A673 (cell line): ENCODE data around the gene OTOGL. TPM values are rescaled to one million over a fixed set of nuclear protein-coding genes. Genes with fewer than 3 reads are reported as not detected.

Source experiments
- BruUV-seq: library from RNA; stranded (reverse); fragments of 400-500 nt; replicated peaks from 2 replicates; lab custom pipeline; 2021; lab: Mats Ljungman, UMichigan
- CTCF ChIA-PET: fragments of 300-600 bp; sonication (Branson Sonifier 250); formaldehyde crosslinking; loops from one replicate; lab custom pipeline; 2022; ENCODE audit warnings: antibody characterized with exemption; lab: Charles Lee
- POLR2A ChIA-PET: fragments of 300-600 bp; sonication (Branson Sonifier 250); formaldehyde crosslinking; loops from one replicate; lab custom pipeline; 2022; ENCODE audit warnings: antibody characterized with exemption; ENCODE audit not compliant: low non-redundant PET; lab: Charles Lee
- DNase-seq: peaks from one replicate; pipeline ENCODE4 v3.0.0-alpha.2; 2015; ENCODE audit warnings: low spot score
- H3K27ac ChIP-seq: fragments of 200-600 bp; sonication (generic); 2 replicates; pipeline ENCODE4 v1.5.1; 2016; ENCODE audit warnings: mixed run types, low read depth, mild to moderate bottlenecking, mixed read lengths, antibody characterized with exemption, low read length; ENCODE audit not compliant: poor library complexity, severe bottlenecking
- H3K27me3 ChIP-seq: fragments of 200-600 bp; sonication (generic); replicated peaks from 2 replicates; pipeline ENCODE4 v1.6.1; 2017; ENCODE audit warnings: mixed run types, low read depth, mild to moderate bottlenecking, mixed read lengths, antibody characterized with exemption, low read length; ENCODE audit not compliant: insufficient read depth, poor library complexity
- H3K36me3 ChIP-seq: fragments of 200-600 bp; sonication (generic); 2 replicates; pipeline ENCODE4 v1.6.1; 2016; ENCODE audit warnings: mixed run types, mild to moderate bottlenecking, mixed read lengths, antibody characterized with exemption, low read length; ENCODE audit not compliant: insufficient read depth, poor library complexity, severe bottlenecking
- H3K4me1 ChIP-seq: fragments of 200-600 bp; sonication (generic); 2 replicates; pipeline ENCODE4 v1.6.1; 2017; ENCODE audit warnings: mixed run types, mild to moderate bottlenecking, mixed read lengths, antibody characterized with exemption, low read length; ENCODE audit not compliant: insufficient read depth, poor library complexity, severe bottlenecking
- H3K4me3 ChIP-seq: fragments of 200-600 bp; sonication (generic); 2 replicates; pipeline ENCODE4 v1.5.1; 2016; ENCODE audit warnings: low read depth, mixed run types, mild to moderate bottlenecking, mixed read lengths, low read length; ENCODE audit not compliant: poor library complexity, severe bottlenecking
- H3K9me3 ChIP-seq: fragments of 200-600 bp; sonication (generic); 2 replicates; pipeline ENCODE4 v1.6.1; 2016; ENCODE audit warnings: mixed run types, low read depth, mild to moderate bottlenecking, mixed read lengths, antibody characterized with exemption, low read length; ENCODE audit not compliant: poor library complexity, severe bottlenecking
- EZH2 ChIP-seq: fragments of 200-600 bp; sonication (generic); IDR thresholded peaks from 2 replicates; pipeline ENCODE4 v1.6.1; 2017; ENCODE audit warnings: borderline replicate concordance, low read depth, mild to moderate bottlenecking, mixed read lengths, antibody characterized with exemption, low read length; ENCODE audit not compliant: poor library complexity, severe bottlenecking
- intact Hi-C: fragments of 100-400 bp; cut with micrococcal nuclease; formaldehyde crosslinking; loops from one replicate; pipeline ENCODE4 v1.10.0; 2022; ENCODE audit not compliant: unreplicated experiment
- total RNA-seq: library from RNA; stranded (reverse); gene quantifications from 2 replicates; pipeline ENCODE4 v1.2.3, GENCODE V29; 2021
- TF ChIP-seq, protein P1 (sequence below): fragments of 300-800, 200-600 bp; sonication (generic); conservative IDR thresholded peaks from 2 replicates; pipeline ENCODE4 v1.5.1; 2017; ENCODE audit warnings: low read depth, mild to moderate bottlenecking, antibody characterized with exemption, low read length, moderate library complexity, mixed read lengths

OTOGL gene
- total RNA-seq, 1 experiment from 2014 or later = 0.73 TPM

DNA sequence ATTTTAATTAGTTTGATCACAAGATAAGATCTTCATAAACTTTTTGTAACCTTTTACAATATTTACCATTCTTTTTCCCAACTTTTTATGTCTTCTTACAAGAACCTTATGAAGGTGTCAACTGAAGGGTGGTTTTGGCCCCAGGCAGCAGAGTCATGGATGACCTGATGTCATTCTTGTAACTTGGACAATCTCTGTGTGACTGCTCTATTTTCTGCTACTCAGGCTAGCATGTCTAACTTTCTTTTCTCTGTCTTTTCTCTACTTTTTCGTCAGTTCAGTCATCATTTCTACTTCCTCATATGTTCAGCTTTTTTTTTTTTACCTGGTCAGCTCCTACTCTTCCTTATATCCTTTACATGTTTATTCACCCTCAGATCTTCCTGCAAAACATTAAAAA, 194.0 kb downstream of the OTOGL start:
- H3K27ac ChIP-seq = no peak overlapping the region
- H3K4me1 ChIP-seq = no peaks in the 10 kb centered on the region
- DNase-seq = no peak
- ChIA-PET POLR2A (no interaction called here), CTCF (no interaction called here)
- no TSS peak for BruUV-seq
- H3K4me3 ChIP-seq = no peak overlapping the region
- H3K9me3 ChIP-seq = no peaks in the 10 kb centered on the region
- TF ChIP-seq, protein P1, sequence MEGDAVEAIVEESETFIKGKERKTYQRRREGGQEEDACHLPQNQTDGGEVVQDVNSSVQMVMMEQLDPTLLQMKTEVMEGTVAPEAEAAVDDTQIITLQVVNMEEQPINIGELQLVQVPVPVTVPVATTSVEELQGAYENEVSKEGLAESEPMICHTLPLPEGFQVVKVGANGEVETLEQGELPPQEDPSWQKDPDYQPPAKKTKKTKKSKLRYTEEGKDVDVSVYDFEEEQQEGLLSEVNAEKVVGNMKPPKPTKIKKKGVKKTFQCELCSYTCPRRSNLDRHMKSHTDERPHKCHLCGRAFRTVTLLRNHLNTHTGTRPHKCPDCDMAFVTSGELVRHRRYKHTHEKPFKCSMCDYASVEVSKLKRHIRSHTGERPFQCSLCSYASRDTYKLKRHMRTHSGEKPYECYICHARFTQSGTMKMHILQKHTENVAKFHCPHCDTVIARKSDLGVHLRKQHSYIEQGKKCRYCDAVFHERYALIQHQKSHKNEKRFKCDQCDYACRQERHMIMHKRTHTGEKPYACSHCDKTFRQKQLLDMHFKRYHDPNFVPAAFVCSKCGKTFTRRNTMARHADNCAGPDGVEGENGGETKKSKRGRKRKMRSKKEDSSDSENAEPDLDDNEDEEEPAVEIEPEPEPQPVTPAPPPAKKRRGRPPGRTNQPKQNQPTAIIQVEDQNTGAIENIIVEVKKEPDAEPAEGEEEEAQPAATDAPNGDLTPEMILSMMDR = no peak
- no peaks in the 10 kb centered on the region for H3K27me3 ChIP-seq
- no peaks in the 10 kb centered on the region for H3K36me3 ChIP-seq
- intact Hi-C loops = no loop called here

DNA sequence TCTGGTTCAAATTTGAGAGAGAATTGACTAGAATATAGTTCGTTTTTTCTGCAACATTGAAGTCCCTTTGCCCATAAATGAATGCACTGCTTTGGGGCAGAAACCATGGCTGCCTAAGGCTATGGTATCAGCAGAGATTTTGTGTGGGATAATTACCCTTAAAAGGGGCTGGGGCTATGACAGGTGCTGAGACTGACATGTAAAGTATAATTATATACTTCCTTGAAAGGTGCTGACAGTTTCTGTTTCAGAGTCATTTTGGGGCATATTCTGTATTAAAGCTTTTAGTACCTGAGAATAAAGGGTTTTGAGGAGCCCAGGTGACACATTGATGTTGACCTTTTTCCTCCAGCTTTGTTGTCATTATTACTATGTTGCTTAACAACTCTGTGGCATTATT, 194.4 kb downstream of the OTOGL start:
- BruUV-seq = no TSS peak
- intact Hi-C loops = no loop called here
- TF ChIP-seq, protein P1 = no peak
- no peak for TF ChIP-seq EZH2
- Histone ChIP-seq H3K36me3 (no peaks in the 10 kb centered on the region), H3K27ac (no peak overlapping the region), H3K9me3 (no peaks in the 10 kb centered on the region), H3K4me1 (no peaks in the 10 kb centered on the region), H3K27me3 (no peaks in the 10 kb centered on the region), H3K4me3 (no peak overlapping the region)
- ChIA-PET CTCF (no interaction called here), POLR2A (no interaction called here)
- DNase-seq = no peak

DNA sequence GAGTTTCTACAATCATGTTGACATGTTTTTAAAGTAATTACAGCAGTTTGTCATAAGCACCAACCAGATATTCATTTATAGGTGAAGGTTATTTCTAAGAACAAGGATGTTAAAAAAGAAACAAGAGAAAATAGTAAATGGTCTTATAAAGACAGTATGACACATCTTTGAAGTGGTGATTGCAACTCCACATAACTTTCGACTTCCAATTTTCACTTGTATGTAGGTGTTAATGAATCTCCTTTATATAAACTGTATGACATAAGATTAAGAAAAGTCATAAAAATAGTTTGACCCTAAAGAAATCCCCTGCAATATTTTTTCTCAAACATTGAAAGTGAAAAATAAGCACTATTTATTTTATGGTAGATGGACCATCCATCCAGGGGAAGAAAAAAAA, 199.9 kb downstream of the OTOGL start:
- Histone ChIP-seq H3K36me3 (no peaks in the 10 kb centered on the region), H3K27me3 (no peaks in the 10 kb centered on the region), H3K27ac (no peak overlapping the region), H3K9me3 (no peaks in the 10 kb centered on the region), H3K4me3 (no peak overlapping the region), H3K4me1 (no peaks in the 10 kb centered on the region)
- no peak for DNase-seq
- POLR2A ChIA-PET = no interaction called here
- no TSS peak for BruUV-seq
- no peak for TF ChIP-seq EZH2
- TF ChIP-seq, protein P1 = no peak
- intact Hi-C loops = no loop called here
- CTCF ChIA-PET = no interaction called here
